ENCODE measurements around the gene MACROD1. TPM values are rescaled to one million over a fixed set of nuclear protein-coding genes. Genes with fewer than 3 reads are reported as not detected.

The MACROD1 gene
- total and polyA plus RNA-seq, 2 donors, result 9.8 to 25.1 TPM

DNA sequence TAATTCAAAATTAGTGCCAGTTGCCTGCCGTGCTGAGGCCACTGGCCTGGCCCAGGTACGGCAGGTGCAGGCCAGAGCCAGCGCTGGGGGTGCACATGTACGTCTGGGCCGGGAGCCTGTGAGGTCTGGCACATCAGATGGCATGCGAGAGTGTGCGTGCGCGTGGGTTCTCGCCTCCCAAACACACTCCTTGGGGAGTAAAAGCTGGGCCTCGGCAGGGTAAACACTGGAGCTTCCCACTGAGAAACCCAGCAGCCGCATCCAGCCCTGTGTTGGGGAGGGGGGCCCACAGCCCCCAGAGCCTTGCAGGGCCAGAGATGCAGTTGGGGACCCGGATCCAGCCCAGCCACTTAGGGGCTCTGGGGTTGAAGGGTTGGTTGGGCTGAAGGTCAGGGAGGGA lies 92.4 kb downstream of the MACROD1 start:
- 82% methylated on average over 13 of the region's 13 CpGs for WGBS
- H3K27ac ChIP-seq (ENCODE audit: low read depth), result no peak overlapping the region
- no peak overlapping the region for H3K4me3 ChIP-seq (ENCODE audit: low read depth, low read length)
- no peaks in the 10 kb centered on the region for H3K4me1 ChIP-seq (ENCODE audit: insufficient read depth)
- H3K36me3 ChIP-seq (ENCODE audit: insufficient read depth), result no peaks in the 10 kb centered on the region
- DNase-seq (ENCODE audit: extremely low spot score), result no peak

DNA sequence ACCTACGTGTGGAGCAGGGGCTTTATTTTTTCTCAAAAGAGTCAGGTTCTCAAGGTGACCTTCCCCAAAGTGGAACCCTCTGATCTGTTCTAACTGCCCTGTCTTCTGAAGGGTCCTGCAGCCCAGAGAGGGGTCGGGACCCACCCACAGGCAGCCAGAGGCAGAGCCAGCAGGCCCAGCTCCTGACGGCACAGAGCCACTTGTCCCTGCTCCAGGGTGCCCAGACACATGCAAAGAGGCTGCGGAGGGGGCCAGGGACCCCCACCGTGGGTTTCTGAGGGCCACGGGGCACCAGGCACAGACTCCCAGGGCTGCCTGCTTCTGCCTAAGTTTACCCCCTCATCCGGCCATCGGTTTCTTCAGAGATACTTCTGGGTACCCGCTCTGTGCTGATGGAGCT lies 93.0 kb downstream of the MACROD1 start:
- DNase-seq (ENCODE audit: extremely low spot score), result no peak
- Histone ChIP-seq H3K4me3 (ENCODE audit: low read depth, low read length) (no peak overlapping the region), H3K27ac (ENCODE audit: low read depth) (no peak overlapping the region), H3K36me3 (ENCODE audit: insufficient read depth) (no peaks in the 10 kb centered on the region), H3K4me1 (ENCODE audit: insufficient read depth) (no peaks in the 10 kb centered on the region)
- WGBS, result 87% methylated on average over 9 of the region's 9 CpGs

DNA sequence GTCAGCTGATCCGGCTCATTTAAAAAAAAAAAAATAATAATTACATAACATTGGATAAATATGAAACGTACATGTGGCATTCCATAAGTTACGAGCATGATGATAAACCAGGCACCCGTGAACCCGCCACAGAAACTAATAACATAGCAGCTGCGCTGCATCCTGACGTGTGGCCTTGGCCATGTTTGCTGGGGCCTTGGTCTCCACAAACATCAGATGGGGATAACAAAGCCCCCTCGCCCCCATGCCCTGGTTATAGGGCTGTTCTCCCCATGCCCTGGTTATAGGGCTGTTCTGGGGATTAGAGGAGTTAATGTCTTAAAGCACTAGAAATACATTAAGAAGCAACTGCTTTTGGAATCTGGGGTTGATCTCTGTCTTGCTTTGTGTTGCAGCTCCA lies 93.5 kb downstream of the MACROD1 start:
- 72% methylated on average over 8 of the region's 8 CpGs for WGBS
- Histone ChIP-seq H3K4me1 (ENCODE audit: insufficient read depth) (no peaks in the 10 kb centered on the region), H3K4me3 (ENCODE audit: low read depth, low read length) (no peak overlapping the region), H3K27ac (ENCODE audit: low read depth) (no peak overlapping the region), H3K36me3 (ENCODE audit: insufficient read depth) (no peaks in the 10 kb centered on the region)
- DNase-seq (ENCODE audit: extremely low spot score), result no peak

DNA sequence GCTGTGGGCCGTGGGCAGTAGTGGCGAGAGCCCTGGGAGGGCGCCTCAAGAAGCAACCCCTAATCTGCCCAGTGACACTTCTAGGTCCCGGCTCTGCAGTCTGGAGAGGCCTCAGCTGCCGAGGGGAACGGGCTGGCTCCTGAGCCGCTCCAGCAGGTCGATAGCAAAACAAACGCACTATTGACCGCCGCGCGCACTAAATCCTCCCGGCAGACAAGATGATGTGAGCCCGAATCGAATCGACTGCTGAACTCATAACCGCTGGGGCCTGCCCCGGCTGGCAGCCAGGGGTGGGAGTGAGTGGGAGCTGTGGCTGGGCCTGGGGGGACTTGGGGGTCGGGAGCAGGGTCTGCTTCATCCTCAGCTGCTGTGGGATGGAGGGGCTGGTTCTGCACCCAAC lies 94.1 kb downstream of the MACROD1 start:
- Histone ChIP-seq H3K27ac (ENCODE audit: low read depth) (no peak overlapping the region), H3K4me1 (ENCODE audit: insufficient read depth) (no peaks in the 10 kb centered on the region), H3K4me3 (ENCODE audit: low read depth, low read length) (no peak overlapping the region), H3K36me3 (ENCODE audit: insufficient read depth) (no peaks in the 10 kb centered on the region)
- DNase-seq (ENCODE audit: extremely low spot score), result no peak
- WGBS, result 67% methylated on average over 20 of the region's 20 CpGs

DNA sequence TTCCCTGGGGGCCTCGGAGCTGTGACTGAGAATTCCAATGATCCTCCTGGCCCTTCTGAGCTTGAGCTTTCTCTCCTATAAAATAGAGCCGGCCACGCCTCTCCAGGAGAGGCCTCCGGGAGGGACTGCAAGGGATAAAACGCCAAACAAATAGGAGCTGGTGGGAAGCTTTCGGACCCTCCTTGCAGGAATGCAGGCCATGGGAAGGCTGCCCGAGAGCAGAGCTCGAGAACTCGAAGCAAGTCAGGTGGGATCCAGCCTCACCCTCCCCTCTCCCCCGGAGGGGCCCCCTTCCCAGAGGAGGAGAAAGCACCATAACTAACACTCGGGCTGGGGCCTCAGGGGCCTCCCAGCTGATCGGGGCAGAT lies 95.6 kb downstream of the MACROD1 start:
- Histone ChIP-seq H3K4me3 (ENCODE audit: low read depth, low read length) (no peak overlapping the region), H3K36me3 (ENCODE audit: insufficient read depth) (no peaks in the 10 kb centered on the region), H3K4me1 (ENCODE audit: insufficient read depth) (no peaks in the 10 kb centered on the region), H3K27ac (ENCODE audit: low read depth) (no peak overlapping the region)
- peak; percentile 67 for DNase-seq (ENCODE audit: extremely low spot score)
- 69% methylated on average over 12 of the region's 12 CpGs for WGBS

DNA sequence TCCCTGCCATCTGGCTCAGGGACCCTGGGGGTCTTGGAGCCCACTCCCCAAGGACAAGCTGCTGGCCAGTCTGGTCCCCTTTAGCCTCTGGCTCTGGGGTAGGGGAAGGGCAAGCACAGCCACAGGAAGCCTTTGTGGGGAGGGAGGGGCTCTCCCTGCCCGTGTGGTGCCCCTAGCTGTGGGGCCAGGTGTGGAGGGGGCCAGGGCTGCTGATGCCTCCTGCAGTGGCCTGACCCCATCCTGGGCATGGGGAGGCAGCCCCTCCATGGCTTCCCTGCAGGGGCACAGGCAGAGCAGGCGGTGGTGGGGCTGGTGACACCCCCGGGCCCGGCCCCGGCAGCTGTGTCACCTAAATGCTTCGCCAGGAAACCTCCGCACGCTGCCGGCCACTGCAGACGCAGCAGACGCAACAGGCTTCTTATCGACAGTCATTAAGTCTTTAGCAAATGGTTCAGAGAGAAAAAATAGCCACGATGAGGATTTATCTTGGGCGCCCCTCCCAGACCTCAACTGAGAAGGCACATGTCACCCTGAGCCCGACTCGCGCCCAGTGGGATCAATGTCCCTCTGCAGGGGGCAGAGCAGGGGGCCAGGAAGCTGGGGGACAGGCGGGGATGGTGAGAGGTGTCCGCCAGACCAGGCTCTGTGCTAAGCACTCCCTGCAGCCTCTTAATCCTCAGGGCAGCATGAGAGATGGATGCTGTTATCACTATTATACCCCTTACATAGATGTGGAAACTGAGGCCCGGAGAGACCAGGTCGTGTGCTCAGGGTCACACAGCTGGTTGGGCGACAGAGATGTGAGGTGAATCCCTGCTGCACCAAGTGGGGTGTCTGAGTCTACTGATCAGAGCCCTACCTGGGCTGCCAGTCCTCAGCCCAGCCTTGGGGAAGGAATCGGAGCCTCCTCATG lies 96.3 kb downstream of the MACROD1 start:
- 71% methylated on average over 23 of the region's 23 CpGs for WGBS
- no peaks in the 10 kb centered on the region for H3K36me3 ChIP-seq (ENCODE audit: insufficient read depth)
- no peak overlapping the region for H3K27ac ChIP-seq (ENCODE audit: low read depth)
- no peaks in the 10 kb centered on the region for H3K4me1 ChIP-seq (ENCODE audit: insufficient read depth)
- DNase-seq (ENCODE audit: extremely low spot score), result no peak
- no peak overlapping the region for H3K4me3 ChIP-seq (ENCODE audit: low read depth, low read length)

DNA sequence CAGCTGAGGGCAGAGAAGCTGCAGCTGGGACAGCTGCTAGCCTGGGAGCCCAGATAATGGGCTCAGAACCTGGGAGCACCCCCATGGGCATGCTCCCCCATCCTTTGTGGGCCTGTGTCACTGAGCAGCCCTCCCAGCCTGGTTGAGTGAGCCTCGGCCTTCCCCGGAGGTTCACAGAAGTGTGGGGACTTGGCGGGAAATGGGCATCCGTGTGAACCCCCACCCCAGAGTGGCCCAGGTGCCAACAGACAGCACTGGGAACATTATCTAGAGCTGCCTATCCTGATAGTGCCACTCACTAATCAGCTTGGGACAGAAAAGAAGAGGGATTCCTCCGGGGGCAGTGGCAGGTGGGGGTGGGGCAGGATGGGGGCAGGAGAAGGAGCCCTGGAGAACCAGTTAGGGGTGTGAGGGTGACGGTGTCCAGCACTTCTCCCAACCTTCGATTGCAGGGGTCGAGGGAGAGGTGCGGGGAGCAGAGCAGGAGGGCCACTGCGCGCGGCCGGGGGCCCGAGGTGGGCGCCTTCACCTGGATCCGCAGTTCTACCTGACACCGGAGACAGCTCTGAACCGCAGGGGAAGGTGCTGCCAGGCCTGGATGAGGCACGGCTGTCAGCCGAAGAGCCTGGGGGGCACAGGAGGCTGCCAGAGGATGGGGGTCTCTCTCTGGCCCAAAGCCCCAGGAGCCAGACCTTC lies 97.1 kb downstream of the MACROD1 start:
- no peaks in the 10 kb centered on the region for H3K36me3 ChIP-seq (ENCODE audit: insufficient read depth)
- no peak overlapping the region for H3K27ac ChIP-seq (ENCODE audit: low read depth)
- H3K4me1 ChIP-seq (ENCODE audit: insufficient read depth), result no peaks in the 10 kb centered on the region
- no peak overlapping the region for H3K4me3 ChIP-seq (ENCODE audit: low read depth, low read length)
- 87% methylated on average over 20 of the region's 20 CpGs for WGBS
- no peak for DNase-seq (ENCODE audit: extremely low spot score)

DNA sequence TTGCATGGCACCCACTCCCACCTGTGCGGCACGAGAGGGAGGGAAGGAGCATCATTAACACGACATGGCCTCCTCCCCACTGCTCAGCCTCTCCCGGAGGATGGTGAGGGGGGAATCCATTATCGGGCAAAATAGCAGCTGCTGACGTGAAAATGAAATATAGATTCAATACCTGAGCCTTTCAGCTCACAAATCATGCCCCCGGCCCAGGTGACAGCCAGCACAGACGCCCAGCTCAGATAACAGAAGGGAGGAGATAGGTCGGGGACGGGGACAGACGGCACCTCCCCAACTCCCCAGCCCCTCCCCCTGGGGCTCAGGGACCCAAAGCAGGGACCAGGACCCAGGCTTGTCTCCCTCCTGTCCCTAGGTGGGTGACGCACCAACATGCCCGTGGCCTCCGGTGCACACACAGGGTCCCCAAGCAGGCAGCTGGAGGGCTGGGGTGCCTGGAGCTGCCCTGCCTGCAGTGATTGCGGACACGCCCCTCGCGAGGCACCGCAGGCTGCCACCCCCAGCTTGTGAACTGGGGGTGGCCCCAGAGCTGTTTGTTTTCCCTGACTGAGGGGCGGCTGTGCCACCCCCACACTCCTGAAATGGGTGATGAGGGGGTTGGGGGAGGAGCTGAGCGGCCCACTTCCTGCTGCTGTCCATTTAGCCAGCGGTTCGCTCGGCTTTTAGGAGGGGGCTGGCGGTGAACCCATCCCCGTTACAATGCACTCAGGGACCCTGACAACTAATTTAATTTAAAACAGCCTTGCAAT lies 98.5 kb downstream of the MACROD1 start:
- 74% methylated on average over 26 of the region's 26 CpGs for WGBS
- no peaks in the 10 kb centered on the region for H3K4me1 ChIP-seq (ENCODE audit: insufficient read depth)
- no peak overlapping the region for H3K4me3 ChIP-seq (ENCODE audit: low read depth, low read length)
- DNase-seq (ENCODE audit: extremely low spot score), result no peak
- no peaks in the 10 kb centered on the region for H3K36me3 ChIP-seq (ENCODE audit: insufficient read depth)
- H3K27ac ChIP-seq (ENCODE audit: low read depth), result no peak overlapping the region

DNA sequence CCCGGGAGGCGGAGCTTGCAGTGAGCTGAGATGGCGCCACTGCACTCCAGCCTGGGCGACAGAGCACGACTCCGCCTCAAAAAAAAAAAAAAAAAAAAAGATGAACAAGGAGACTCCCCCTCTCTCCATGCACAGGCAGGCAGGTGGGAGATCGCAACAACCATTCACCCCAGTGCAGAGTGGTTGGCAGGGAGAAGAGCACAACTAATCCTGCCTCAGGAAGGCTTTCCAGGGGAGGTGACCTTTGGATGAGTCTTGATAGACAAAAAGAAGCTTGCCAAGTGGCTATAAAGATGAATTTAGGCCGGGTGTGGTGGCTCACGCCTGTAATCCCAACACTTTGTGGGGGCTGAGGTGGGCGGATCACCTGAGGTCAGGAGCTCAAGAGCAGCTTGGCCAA lies 100.2 kb downstream of the MACROD1 start:
- Histone ChIP-seq H3K27ac (ENCODE audit: low read depth) (no peak overlapping the region), H3K4me3 (ENCODE audit: low read depth, low read length) (no peak overlapping the region), H3K36me3 (ENCODE audit: insufficient read depth) (no peaks in the 10 kb centered on the region), H3K4me1 (ENCODE audit: insufficient read depth) (no peaks in the 10 kb centered on the region)
- 92% methylated on average over 10 of the region's 10 CpGs for WGBS
- no peak for DNase-seq (ENCODE audit: extremely low spot score)

DNA sequence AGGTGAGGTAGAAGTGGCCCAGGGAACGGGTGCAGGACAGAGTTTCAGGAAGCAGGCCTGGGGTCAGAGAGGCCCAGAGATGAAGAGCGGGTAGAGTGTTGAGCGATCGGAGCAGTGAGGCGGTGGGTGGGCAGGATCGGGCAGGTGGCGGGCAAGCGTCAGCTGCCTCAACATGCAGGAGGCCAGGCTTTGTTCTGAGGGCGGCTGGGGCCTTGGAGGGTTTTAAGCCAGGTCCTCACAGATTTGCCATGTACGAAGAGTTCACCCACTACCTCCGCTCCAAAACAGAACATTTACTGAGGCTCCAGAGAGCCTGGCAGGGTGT lies 100.8 kb downstream of the MACROD1 start:
- Histone ChIP-seq H3K4me1 (ENCODE audit: insufficient read depth) (no peaks in the 10 kb centered on the region), H3K4me3 (ENCODE audit: low read depth, low read length) (no peak overlapping the region), H3K36me3 (ENCODE audit: insufficient read depth) (no peaks in the 10 kb centered on the region), H3K27ac (ENCODE audit: low read depth) (no peak overlapping the region)
- no peak for DNase-seq (ENCODE audit: extremely low spot score)
- WGBS, result 92% methylated on average over 11 of the region's 11 CpGs

DNA sequence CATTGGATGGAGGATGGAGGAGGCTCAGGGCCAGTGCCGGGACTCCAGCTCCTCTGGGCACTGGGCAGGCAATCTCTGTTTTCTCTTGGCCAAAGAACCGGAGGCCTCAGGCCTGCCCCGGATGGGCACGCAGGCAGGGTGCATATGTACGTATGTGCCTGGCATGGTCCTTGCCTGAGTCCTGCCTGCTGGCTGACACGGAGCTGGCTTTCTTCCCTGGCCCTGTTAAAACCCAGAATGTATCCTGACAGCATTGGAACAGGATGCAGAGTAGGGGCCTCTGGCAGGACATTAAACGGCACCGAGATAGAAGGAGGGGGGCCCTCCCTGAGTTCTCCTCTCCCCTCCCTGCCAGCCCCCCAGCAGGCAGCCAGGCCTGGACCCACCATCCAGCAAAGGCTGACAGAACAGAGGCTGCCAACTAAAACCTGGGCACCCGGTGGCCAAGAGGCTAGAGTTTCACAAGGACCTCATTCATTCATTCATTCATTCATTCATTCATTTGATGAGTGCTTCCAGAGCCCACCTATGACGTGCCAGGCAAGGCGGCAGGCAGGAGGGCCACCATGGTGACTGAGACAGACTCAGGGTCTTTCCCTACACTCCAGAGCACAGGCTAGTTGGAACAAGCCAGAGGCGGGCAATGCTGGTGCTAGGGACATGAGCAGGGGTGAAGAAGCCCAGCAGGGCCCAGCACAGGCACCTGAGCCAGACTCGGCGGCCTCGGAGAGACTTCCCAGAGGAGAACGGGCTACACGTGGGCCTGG lies 101.4 kb downstream of the MACROD1 start:
- no peak overlapping the region for H3K4me3 ChIP-seq (ENCODE audit: low read depth, low read length)
- no peaks in the 10 kb centered on the region for H3K4me1 ChIP-seq (ENCODE audit: insufficient read depth)
- H3K36me3 ChIP-seq (ENCODE audit: insufficient read depth), result no peaks in the 10 kb centered on the region
- H3K27ac ChIP-seq (ENCODE audit: low read depth), result no peak overlapping the region
- DNase-seq (ENCODE audit: extremely low spot score), result no peak
- WGBS, result 78% methylated on average over 17 of the region's 17 CpGs

DNA sequence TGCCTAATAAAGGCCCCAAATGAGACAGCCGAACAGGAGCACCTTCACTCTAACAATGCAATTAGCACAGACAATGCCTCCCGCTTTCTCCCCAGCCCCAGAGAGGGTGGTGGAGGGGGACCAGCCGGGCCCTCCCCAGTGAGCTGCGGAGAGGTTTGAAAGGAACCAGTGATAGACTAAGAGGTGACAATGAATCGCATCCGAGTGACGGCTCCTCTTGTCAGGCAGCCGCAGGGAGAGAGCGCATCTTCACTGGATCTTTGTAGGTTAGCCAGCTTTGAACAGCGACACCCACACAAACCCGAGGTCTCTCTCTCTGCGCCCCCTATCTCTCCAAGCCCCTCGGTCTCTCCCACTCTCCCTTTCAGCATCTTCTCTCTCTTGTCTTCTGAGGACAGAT lies 102.1 kb downstream of the MACROD1 start:
- no peak overlapping the region for H3K27ac ChIP-seq (ENCODE audit: low read depth)
- no peaks in the 10 kb centered on the region for H3K4me1 ChIP-seq (ENCODE audit: insufficient read depth)
- DNase-seq (ENCODE audit: extremely low spot score), result no peak
- 92% methylated on average over 13 of the region's 13 CpGs for WGBS
- no peak overlapping the region for H3K4me3 ChIP-seq (ENCODE audit: low read depth, low read length)
- H3K36me3 ChIP-seq (ENCODE audit: insufficient read depth), result no peaks in the 10 kb centered on the region

All from urinary bladder (tissue), 4 donors.